GM18526 (cell line): Measurements from ENCODE around the gene FETUB.

Source experiments
- POLR2A ChIP-seq: IDR thresholded peaks from 3 replicates; pipeline ENCODE4 v1.6.1; 2011; ENCODE audit not compliant: insufficient read length; ENCODE audit errors: extremely low read depth

FETUB gene

DNA sequence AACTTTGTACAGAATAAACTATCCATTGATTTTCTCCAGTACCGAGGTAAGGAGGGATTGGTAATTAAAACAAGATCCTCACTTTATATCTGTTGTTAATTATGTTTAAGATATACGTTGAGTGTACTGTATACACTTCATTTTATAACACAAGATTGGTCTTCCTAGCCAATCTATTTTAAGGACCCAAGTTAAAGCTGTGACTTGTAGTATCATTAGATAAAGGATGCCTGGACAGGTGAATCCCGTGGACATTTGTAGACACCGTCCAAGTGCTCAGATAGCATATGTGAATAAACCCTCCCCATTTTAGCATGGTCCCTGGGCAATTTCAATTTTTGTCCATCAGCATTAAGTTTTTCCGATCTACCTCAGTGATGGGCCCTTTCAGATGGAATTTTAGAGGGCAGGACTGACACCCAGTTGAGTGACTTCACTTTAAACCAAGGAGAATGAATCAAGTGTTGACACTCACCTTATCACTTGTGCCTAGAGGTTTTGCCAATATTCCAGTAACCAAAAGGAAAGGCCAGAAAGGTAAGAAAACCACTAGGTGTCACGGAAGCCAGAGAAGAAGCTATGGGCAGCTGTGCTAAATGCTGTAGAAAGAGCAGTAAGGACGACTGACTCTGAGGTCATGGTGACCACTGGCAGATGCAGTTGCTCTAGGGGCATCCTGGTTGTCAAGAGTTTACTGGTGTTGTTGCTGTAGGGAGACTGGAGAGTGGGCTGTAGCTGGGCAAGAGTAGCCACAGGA lies 18.1 kb upstream of the FETUB start:
- no peak for TF ChIP-seq POLR2A

DNA sequence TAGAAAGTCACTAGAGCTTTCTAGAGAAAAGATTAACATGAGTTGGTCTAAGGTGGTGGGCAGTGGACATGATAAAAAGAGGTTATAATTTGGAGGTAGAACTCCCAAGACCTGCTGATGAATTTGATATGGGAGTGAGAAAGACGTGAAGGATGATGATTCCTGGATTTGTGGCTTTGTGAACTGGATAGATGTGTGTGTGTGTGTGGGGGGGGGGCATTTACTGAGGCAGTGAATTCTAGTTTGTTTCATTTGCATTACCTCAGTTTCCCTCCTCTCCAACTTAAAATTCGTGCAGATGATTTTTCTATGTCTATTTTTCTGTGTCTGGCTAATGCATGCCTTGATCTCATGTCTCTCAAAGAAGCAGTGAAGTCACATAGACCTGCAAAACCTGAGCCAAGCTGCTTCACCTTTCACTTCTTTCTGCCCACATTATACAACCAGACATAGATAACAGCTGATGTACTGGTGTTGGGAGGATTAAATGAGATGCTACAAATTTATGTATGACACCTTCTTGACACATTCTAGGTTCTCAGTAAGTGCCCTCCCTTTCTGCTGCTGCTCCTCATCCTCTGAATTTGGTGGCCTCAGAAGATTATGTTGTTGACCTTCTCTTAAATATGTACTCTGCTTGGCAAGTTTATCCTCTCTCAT lies 17.4 kb upstream of the FETUB start:
- no peak for TF ChIP-seq POLR2A

DNA sequence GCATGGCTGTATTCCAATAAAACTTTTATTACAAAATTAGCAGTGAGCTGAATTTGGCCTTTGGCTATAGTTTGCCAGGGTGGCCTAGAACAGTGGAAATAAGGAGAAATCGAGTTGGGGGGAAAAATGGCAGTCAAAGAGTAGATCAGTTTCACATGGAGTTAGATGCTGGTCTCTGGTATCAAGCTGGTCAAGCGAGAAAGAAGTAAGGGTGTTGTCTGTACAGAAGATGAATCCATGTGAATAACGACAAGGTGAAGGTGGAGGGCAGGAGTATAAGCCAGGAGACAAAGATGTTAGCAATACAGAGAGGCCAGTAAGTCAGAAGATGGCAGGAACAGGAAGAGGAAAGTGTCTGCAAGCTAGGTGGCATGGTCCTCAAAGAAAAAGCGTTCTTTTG lies 15.6 kb upstream of the FETUB start:
- TF ChIP-seq POLR2A: no peak

DNA sequence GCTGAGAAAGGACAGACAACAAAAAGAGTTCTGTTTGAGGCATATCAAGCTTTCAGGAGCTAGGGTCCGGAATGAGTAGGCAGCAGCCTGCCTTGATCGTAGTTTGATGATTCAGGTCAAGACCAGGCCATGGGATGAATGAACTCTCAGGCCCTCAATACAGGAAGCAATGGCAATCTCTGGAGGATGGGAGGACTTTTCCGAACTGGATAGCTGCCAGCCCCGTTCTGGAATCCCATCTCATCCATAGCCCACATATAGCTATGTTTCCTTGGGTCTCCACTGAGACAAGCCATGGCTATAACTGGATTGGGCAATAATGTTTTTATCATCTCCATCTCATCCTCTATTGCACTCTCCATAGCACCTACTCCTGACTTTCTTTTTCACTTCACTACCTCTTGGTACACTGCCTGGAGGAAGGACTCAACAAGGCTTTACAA lies 14.6 kb upstream of the FETUB start:
- no peak for TF ChIP-seq POLR2A

DNA sequence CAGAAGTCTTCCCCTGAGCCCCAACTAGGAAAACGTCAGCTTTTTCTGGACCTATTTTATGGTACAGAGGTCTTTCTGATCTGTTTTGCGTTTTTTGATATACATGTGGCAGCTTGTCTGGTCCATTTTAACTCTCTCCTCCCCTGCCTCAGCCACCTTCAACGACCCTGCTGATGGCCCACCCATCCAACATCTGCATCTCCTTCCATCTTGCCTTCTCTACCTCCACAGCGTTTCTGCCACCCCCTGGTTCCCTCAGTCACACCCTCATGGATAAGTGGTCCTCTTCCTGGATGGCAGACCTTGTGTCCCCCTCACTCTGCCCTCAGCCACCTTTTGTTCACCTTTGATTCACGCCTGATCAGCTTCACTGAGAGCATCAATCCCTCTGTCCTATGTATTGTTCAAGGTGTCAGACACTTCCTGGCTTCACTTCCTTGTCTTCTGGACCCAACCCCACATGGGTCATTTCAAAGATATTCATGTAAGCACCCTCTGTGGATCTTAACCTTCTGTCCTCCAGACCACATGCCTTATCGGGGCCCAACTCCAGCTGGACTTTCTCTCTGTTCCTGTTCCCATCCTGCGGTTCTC lies 13.8 kb upstream of the FETUB start:
- TF ChIP-seq POLR2A: no peak

DNA sequence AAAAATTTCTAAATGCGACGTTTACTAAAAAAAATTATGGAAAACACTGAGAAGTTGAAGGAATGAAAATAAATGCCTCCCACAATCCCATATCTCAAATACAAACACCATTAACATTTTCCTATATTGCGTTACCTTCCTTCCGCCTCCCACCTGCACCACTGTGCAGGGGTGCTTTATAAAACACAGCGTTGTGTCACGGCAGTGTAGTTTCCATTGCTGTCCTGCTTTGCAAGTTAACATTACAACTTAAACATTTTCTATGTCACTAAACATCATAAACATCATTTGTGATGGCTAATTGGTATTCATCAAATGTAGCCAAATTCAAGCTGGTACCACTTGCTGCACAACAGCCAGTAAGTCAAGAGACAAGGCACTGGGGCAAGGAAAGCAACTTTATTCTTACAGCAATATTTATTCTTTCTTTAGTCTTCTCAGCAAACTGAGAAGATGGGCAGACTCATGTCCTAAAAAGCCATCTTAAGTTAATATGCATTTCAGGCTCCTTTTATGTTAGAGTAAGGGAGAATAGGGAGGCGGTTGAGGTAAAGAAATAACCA lies 12.3 kb upstream of the FETUB start:
- TF ChIP-seq POLR2A: no peak

DNA sequence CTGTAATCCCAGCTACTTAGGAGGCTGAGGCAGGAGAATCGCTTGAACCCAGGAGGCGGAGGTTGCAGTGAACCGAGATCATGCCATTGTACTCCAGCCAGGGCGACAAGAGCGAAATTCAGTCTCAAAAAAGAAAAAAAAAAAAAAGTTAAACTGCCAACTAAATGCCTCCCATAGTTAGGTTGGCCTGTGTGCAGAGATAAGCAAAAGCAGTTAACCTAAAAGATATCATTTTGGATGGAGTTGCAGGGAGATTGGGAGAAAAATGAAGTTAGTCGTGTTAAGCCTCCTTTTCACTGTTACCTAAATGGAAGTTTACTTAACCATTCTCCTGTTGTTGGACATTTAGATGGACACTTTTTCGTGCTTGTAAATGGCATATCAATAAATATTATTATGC lies 11.4 kb upstream of the FETUB start:
- TF ChIP-seq POLR2A: no peak

DNA sequence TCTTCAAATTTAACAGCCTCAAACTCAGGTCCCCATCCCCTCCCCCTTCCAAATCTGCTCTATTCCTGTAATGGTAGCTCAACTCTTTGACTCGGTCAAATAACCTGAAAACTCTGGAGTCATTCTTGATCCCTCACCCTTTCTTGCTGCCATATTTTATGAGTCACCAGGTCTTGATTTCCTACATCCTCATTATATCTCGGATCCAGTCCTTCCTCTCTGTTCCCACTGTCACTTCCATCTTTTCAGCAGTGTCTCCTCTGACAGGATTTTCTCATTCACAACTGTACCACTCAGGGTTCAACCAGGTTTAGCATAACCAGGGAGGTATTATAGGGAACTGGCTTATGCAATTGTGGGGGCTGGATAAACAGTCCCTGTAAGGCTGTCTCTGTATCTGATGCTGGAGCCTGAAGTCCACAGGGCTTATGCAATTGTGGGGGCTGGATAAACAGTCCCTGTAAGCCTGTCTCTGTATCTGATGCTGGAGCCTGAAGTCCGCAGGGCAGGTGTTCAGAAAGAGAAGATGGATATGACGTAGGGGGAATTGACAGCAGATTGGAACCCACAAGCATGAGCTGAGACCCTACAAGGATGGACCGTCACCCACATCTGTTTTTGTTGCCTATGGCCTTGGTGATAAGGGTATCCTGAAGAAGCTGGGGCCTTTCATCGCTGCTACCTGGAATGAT lies 9.1 kb upstream of the FETUB start:
- TF ChIP-seq POLR2A: no peak

DNA sequence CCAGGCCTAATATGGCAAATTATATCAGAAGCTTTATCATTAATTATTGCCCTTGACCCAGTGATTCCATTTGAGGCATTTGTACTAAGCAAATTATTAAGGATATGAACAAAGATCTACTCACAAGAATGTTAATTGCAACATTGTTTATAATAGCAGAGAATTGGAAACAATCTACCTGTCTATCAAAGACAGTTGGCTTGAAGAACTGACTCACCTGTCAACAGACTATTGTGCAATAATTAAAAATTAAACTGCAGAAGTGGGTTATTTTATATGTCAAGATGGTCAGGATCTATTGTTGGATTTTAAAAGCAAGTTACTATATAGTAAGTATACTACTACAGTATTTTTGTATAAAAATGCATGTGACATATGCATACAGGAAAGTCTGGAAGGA lies 6.7 kb upstream of the FETUB start:
- no peak for TF ChIP-seq POLR2A

DNA sequence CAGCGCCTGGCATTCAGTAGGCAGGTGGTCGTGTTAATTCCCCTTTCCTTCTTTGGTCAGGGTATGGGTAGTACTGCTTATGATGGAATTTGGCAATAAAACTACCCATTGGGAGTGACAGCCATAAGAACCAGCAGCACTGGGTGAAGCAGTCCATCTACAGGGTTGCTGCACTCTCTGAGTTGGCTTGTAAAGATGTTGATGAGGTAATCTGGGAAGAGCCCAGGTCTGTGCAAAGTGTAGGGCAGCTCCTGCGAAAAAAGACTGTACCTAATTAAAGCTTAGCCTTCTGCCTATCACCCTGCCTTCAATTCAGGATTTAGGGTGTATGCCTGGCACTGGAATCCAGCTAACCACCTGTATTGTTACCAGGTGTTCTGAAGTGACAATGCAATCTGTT lies 4.7 kb upstream of the FETUB start:
- TF ChIP-seq POLR2A: no peak

DNA sequence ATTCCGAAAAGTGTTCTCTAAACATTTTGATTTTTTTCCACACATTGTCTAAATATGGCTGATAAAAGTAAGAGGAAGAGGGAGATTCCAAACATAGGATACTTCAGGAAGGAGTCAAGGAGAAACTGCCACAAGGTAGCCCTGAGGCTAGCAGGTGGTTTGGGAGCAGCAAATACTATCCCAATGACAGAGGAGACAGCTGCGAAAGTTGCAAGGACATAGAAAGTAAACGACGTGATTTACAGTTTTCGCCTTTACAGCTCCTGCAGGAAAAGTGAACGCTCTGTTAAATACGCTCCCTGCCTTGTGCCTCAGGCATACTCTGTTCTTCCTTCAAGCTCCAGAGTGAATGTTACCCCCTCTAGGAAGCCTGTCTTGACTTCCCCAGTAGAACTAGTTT lies 3.7 kb upstream of the FETUB start:
- no peak for TF ChIP-seq POLR2A

DNA sequence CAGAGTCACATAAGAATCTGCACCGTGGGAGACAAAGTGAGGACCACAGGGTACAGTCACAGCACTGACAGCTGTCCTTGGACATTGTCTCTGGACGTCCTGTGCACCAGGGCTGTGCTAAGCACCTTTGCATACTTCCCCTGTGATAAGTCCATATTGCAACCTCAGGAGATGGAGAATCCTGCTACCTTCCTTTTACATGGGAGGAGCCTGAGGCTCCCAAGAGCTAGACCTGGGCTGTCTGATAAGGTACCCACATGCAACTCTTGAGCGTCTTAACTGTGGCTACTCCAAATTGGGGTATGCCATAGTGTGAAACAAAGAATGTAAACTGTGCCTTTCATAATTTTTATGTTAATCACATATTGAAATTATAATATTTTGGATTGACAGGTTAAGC lies 2.5 kb upstream of the FETUB start:
- no peak for TF ChIP-seq POLR2A

DNA sequence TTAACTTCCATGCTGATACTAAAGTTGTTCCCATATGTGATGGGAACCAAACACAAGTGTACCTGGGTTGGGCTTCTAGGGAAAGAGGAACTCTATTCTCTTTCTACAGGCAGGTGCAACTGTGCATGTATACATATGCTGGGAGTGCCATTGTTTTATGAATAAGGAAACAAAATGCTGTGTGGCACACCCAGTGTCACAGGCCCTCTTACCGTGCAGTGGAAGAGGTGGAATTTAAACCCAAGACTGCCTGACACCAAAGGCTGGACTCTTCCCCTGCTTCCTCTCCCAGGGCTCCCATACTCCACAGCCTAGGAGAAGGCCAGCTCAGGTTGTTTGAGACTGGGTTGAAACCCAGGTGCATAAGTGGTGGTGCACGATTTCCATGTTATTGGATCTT lies 1.9 kb upstream of the FETUB start:
- TF ChIP-seq POLR2A: no peak

DNA sequence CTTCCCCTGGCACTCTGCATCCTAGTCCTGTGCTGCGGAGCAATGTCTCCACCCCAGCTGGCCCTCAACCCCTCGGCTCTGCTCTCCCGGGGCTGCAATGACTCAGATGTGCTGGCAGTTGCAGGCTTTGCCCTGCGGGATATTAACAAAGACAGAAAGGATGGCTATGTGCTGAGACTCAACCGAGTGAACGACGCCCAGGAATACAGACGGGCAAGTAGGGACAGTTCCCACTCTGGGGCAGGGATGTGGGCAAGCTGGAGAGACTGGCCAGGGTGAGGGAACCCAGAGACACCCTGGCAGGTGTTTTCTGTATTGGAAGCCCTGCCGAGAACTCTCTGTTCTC lies 247 bp downstream of the FETUB start:
- TF ChIP-seq POLR2A: no peak

DNA sequence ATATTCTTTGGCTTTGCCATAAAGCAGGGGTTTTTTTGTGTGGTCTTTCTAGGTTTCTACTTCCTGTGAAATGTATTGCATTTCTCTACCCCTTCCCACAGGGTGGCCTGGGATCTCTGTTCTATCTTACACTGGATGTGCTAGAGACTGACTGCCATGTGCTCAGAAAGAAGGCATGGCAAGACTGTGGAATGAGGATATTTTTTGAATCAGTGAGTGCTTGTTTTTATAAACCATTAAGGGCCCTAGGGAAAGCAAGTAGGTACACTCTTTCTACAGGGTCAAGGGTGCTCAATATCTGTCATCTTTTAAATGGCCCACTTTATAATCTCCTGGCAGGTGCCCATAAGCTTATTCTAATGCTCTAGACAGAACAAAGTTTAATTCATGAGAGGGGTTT lies 730 bp downstream of the FETUB start:
- TF ChIP-seq POLR2A: no peak

DNA sequence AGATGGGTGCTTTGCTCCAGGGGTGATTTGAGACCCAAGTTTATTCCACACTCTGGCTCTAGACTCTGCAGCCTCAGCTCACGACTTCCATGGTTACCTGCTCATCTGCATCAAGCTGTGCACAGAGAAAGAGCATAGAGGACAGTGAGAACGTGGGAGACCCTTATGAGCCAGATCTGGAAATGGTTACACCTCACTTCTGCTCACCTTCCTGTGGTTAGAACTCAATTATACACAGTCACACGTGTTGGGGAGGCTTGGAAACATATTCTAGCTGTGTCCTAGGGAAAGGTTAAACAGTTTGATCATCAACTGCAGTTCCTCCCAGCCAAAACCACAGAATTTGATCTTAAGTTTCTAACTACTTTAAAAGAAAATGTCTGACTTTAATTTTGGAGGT lies 1.8 kb downstream of the FETUB start:
- no peak for TF ChIP-seq POLR2A
